Muscle layer of duodenum (tissue), 2 donors: ENCODE measurements around the gene SLC19A3.

Source experiments
- H3K27ac ChIP-seq: one replicate; pipeline ENCODE4 v1.7.0; 2013; ENCODE audit warnings: mild to moderate bottlenecking, low read length
- H3K27me3 ChIP-seq: one replicate; pipeline ENCODE4 v1.7.0; 2013; ENCODE audit warnings: low read depth, mild to moderate bottlenecking, control low read depth, low read length
- H3K36me3 ChIP-seq, 2 donors: one replicate each; pipeline ENCODE4 v1.7.0; 2013; ENCODE audit warnings: low read length in 2 of 2, control low read depth in 1 of 2, mild to moderate bottlenecking in 1 of 2; ENCODE audit not compliant: insufficient read depth in 2 of 2, control insufficient read depth in 1 of 2
- H3K4me1 ChIP-seq, 2 donors: one replicate each; pipeline ENCODE4 v1.7.0; 2013; ENCODE audit warnings: low read length in 2 of 2, mild to moderate bottlenecking in 2 of 2, control low read depth in 1 of 2, moderate library complexity in 1 of 2; ENCODE audit not compliant: insufficient read depth in 2 of 2, control insufficient read depth in 1 of 2
- H3K4me3 ChIP-seq, 2 donors: one replicate each; pipeline ENCODE4 v1.7.0; 2013; ENCODE audit warnings: low read length in 2 of 2, low read depth in 1 of 2, mild to moderate bottlenecking in 1 of 2
- H3K9me3 ChIP-seq, 2 donors: one replicate each; pipeline ENCODE4 v1.7.0; 2013; ENCODE audit warnings: low read length in 2 of 2, control low read depth in 1 of 2, mild to moderate bottlenecking in 1 of 2; ENCODE audit not compliant: control insufficient read depth in 1 of 2
- donor health status: healthy.

Gene SLC19A3

DNA sequence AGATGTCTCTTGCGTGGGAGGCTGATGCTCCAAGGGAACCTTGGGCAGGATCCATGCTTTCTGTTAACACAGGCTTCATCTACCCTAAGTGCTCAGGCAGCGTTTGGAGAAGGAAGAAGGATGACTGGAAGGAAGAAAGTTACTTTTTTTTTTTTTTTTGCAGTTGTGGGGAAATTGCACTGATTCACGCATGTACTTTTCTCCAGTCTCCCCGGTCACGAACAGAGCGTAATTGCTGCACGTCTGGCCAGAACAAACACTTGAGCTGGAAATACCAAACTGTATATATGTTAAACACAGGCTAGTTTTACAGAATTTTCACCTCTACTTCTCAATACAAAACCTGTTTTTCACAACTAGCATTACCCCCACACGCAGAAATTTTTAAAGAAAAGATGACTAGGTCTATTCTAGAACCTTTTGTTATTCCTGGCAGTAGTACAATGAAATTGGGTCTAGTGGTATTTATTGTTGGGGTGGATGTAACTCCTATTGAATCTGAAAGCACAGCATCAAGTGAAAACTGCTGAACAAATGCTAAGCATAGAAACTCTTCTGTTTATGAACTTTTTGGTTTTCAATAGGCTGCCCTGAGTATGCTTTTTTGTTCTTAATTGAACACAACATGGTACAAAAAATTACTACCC is 60.5 kb downstream of the SLC19A3 start:
- no peaks in the 10 kb centered on the region for H3K9me3 ChIP-seq
- H3K4me1 ChIP-seq, result no peaks in the 10 kb centered on the region
- no peaks in the 10 kb centered on the region for H3K36me3 ChIP-seq
- H3K4me3 ChIP-seq, result no peak overlapping the region
- H3K27me3 ChIP-seq, result no peaks in the 10 kb centered on the region
- H3K27ac ChIP-seq, result no peak overlapping the region

DNA sequence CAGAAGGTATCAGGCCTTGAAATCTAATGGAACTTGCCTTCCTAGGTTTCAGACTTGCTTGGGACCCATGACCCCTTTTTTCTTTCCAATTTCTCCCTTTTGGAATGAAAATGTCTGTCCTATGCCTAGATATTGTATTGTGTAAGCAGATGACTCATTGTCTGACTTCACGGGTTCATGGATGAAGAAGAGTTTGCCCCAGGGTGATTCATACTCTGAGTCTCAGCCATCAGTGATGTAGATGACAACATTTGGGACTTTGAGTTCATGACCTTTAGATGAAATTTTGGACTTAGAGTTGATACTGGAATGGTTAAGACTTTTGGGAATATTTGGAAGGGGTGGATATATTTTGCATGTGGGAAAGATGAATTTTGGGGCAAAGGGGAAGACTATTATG is 62.4 kb downstream of the SLC19A3 start:
- H3K4me1 ChIP-seq, result no peaks in the 10 kb centered on the region
- H3K36me3 ChIP-seq, result no peaks in the 10 kb centered on the region
- H3K27me3 ChIP-seq, result no peaks in the 10 kb centered on the region
- H3K27ac ChIP-seq, result no peak overlapping the region
- H3K9me3 ChIP-seq, result no peaks in the 10 kb centered on the region
- H3K4me3 ChIP-seq, result no peak overlapping the region

DNA sequence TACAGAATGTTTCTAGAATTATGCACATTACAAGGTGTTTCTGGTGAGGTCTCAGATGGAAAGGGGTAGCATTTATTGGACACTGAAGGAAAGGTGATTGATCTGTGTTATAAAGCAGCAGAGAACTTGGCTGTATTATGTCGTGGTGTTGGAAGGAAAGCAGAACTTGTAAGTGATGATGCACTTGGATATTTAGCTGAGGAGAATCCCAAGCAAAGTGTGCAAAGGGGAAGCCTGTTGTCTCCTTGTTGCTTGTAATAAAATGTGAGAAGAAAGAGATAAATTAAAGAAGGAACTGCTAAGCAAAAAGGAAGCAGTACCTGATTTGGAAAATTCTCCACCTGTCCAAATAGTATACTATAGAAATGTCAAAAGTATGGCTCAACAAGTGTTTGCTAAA is 63.4 kb downstream of the SLC19A3 start:
- H3K9me3 ChIP-seq, result no peaks in the 10 kb centered on the region
- no peaks in the 10 kb centered on the region for H3K4me1 ChIP-seq
- H3K36me3 ChIP-seq, result no peaks in the 10 kb centered on the region
- no peak overlapping the region for H3K4me3 ChIP-seq
- H3K27ac ChIP-seq, result no peak overlapping the region
- H3K27me3 ChIP-seq, result no peaks in the 10 kb centered on the region

DNA sequence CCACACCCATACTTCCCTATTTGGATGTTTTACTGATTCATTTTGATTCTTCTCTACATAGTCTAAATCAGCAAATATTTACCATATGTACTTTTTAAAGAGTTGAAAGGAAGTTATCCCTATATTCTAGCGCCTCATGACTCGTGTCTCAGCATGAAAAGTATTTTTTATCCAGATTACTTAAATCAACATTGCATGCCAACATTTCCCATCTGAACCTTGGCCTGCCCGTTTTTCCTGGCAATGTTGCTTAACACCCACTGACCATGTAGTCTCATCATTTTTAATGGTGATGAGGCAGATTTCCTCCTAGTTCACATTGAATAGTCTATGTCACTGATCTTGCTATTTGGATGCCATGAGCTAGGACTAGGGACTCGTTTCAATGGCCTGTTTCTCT is 64.4 kb downstream of the SLC19A3 start:
- no peaks in the 10 kb centered on the region for H3K4me1 ChIP-seq
- H3K27me3 ChIP-seq, result no peaks in the 10 kb centered on the region
- H3K27ac ChIP-seq, result no peak overlapping the region
- H3K9me3 ChIP-seq, result no peaks in the 10 kb centered on the region
- H3K4me3 ChIP-seq, result no peak overlapping the region
- H3K36me3 ChIP-seq, result no peaks in the 10 kb centered on the region

DNA sequence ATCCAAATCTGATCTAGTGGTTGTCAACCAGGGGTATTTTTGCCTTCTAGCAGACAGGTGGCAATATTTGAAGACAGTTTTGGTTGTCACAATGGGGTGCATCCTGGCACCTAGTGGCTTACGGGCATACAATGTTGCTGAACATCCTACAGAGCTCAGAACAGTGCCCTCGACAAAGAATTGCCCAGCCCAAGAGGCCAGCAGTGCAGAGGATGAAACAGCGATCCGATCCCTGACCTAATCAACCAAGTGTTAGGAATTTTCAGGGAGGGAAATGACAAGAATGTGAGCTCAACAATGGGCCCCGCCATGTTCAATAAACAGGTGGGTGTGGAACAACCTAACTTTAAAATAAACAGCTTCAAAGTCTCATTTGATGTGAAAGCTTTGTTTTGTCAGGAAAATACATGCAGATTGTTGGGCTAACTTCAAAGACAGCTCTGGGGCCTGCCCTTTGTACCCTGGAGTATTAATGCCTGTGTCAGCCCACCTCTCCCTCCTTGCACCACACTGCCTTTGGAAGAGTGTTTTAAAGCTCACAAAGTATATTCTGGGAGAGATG is 73.8 kb downstream of the SLC19A3 start:
- Histone ChIP-seq H3K27ac (no peak overlapping the region), H3K4me3 (no peak overlapping the region), H3K36me3 (no peaks in the 10 kb centered on the region), H3K9me3 (no peaks in the 10 kb centered on the region), H3K4me1 (no peaks in the 10 kb centered on the region), H3K27me3 (no peaks in the 10 kb centered on the region)

DNA sequence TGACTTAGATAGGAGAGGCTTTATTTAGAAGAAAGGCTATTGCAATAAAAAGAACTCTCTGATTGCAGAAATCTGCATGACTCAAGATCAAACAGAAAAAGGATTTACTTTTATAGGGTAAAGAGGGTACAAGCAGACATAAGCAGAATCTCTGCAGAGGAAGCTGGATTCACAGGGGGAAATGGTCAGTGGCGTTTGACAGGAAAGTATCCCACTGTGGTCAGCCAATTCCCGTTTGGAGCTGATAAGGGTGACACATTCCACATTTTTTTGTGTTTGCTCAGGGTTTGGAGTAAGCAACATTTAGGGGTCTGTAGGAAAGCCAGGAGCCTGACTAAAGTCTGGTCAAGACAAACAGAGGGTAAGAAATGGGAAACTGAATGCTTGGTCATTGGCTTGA is 75.2 kb downstream of the SLC19A3 start:
- H3K27me3 ChIP-seq, result no peaks in the 10 kb centered on the region
- H3K36me3 ChIP-seq, result no peaks in the 10 kb centered on the region
- no peaks in the 10 kb centered on the region for H3K9me3 ChIP-seq
- H3K4me1 ChIP-seq, result no peaks in the 10 kb centered on the region
- no peak overlapping the region for H3K4me3 ChIP-seq
- H3K27ac ChIP-seq, result no peak overlapping the region

DNA sequence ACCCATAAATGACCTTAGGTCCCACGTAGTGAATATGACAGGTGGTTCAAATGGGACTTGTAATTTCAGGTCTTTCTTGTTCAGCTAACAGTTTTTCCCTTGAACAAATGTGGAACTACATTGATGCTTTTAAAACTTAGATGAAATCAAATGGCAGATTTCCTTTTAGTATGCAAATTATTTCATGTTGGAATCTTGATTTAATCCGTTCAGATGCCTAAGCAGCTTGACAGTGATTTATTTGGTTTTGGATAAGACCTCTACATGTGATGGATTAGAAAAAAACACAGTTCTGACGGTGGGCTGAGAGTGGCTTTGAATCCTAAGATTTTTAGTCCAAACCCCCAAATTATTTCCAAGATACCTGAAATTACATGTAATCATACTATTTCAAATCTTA is 83.6 kb downstream of the SLC19A3 start:
- Histone ChIP-seq H3K27ac (no peak overlapping the region), H3K4me1 (no peaks in the 10 kb centered on the region), H3K9me3 (no peaks in the 10 kb centered on the region), H3K27me3 (no peaks in the 10 kb centered on the region), H3K4me3 (no peak overlapping the region), H3K36me3 (no peaks in the 10 kb centered on the region)
